SK-N-SH (cell line): Measurements from ENCODE around the gene TENT5D.
"Not testable (repeated sequence)": the region's sequence is repeated elsewhere in the genome, so short reads cannot be mapped to it uniquely, and the experiment has no call there.

Source experiments
- CHD2 ChIP-seq: fragments of 150-350 bp; IDR thresholded peaks from 2 replicates; pipeline ENCODE4 v1.6.1; 2018; ENCODE audit warnings: low read length; ENCODE audit not compliant: partially characterized antibody
- CTCF ChIP-seq: fragments of 200-600 bp; sonication (generic); IDR thresholded peaks from 2 replicates; pipeline ENCODE4 v1.6.1; 2017; ENCODE audit warnings: antibody characterized with exemption, mild to moderate bottlenecking, moderate library complexity
- EZH2phosphoT487 ChIP-seq: fragments of 200-600 bp; sonication (generic); IDR thresholded peaks from 2 replicates; pipeline ENCODE4 v1.6.1; 2017; ENCODE audit warnings: low read depth, mixed run types, mild to moderate bottlenecking, antibody characterized with exemption, moderate library complexity, borderline replicate concordance
- RAD21 ChIP-seq: IDR thresholded peaks from 2 replicates; pipeline ENCODE4 v1.6.1; 2012; ENCODE audit warnings: mild to moderate bottlenecking, low read length
- REST ChIP-seq: IDR thresholded peaks from 2 replicates; pipeline ENCODE4 v1.6.1; 2012; ENCODE audit warnings: mild to moderate bottlenecking, low read depth, low read length, moderate library complexity
- TAF1 ChIP-seq: IDR thresholded peaks from 2 replicates; pipeline ENCODE4 v1.6.1; 2012; ENCODE audit warnings: low read depth, mild to moderate bottlenecking, low read length, moderate library complexity, borderline replicate concordance
- TCF12 ChIP-seq: IDR thresholded peaks from 2 replicates; pipeline ENCODE4 v1.4.0; 2012
- USF2 ChIP-seq: fragments of 150-350 bp; IDR thresholded peaks from 2 replicates; pipeline ENCODE4 v1.6.1; 2017; ENCODE audit warnings: antibody characterized with exemption, low read length, low read depth, borderline replicate concordance

- TF ChIP-seq CTCF, REST, TAF1, EZH2phosphoT487, TCF12, USF2, RAD21, CHD2: not testable (repeated sequence)
These were observed 47.9 kb downstream of the TENT5D start for GRCh38 chrX:80468166-80468565.
